Measurements from ENCODE around the gene SLC16A3. TPM values are rescaled to one million over a fixed set of nuclear protein-coding genes. Genes with fewer than 3 reads are reported as not detected.

SLC16A3 gene
- total RNA-seq, 4 donors from 2014 or later = 10.5 to 36.0 (median 21.4) TPM

DNA sequence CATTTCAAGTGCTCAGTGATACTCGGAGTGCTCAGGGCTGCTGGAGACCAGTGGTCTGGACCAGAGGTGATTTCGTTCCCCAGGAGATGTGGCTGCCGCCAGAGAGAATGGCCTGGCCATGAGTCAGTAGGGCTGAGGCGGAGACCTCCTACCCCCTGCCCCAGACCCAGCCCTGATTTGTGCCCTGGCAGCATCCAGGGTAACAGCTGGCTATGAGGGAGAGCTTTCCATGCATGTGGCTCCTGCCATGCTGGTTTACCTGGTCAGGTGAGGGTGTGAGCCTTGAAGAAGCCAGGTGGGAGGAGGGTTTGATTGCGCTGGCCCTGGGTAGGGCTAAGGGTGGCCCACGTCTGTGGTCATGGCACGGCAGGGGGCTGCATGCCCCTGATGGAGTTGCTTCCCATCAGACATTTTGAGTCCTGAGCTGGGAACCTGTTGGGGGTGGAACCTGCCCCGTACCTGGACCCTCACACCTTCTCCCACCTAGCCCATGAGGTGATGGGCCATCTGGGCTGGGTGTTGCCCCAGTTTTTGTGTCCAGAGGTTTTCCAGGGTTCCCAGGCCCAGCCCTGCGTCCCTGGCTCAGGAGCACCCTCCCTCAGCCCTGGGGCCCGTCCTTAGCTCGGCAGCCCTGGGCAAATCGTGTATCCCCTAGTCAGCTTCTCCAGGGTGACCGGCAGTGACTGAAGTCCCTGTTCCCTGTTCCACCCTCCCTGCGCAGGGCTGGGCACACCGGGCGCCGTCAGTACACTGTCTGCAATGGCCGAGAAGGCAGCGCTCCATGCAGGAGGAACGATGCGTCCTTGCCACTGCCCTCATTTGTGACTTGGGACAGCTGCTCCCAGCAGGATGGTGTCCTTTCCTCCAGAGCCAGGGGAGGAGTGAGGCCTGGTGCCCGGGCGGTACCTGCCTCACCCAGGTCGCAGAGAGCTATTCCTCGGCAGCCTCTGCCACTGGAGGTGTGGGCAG is 53.7 kb downstream of the SLC16A3 start:
- WGBS, 2 donors = 84 to 85% methylated on average over 19 to 23 of the region's 25 CpGs
- peaks cover 0 to 8% (median 0%) of the 10 kb centered on the region in 3 donors for H3K36me3 ChIP-seq
- H3K9me3 ChIP-seq = no peaks in the 10 kb centered on the region
- no peak for DNase-seq (ENCODE audit: low spot score in 2 of 2)
- H3K4me1 ChIP-seq = peaks cover 0 to 47% (median 10%) of the 10 kb centered on the region in 4 donors
- no peak for TF ChIP-seq POLR2A (IDR thresholded peaks at IDR 0.05)
- no peaks in the 10 kb centered on the region for H3K27me3 ChIP-seq
- peak overlapping the region in 1 of 4 donors; percentile 87 for H3K27ac ChIP-seq
- no peak overlapping the region for H3K4me3 ChIP-seq

DNA sequence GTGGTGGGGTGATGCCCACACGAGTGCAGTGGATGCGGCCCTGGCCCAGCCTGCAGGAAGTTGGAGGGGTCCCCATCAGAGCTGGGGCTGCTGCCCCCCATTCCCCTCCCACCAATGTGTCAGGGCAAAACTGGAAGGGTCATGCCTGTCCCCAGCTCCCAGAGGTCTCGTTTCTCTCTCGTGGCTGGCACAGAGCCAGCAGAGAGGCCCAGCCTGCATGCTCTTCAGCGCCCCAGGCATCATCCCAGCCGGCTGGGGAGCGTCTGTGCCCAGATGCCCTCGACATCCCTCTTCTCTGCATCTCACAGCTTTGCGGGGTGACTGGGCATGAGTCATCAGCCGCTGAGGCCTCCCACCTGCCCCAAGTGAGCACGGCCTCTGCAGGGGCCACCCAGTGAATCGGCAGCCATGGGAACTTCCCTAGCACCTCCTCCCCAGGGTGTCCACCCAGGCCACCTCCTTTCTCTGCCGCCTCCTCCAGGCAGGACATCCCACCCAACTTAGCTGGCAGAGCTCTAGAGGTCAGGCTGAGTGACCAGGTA is 54.4 kb downstream of the SLC16A3 start:
- H3K36me3 ChIP-seq = peaks cover 0 to under 1% (median 0%) of the 10 kb centered on the region in 3 donors
- no peak for DNase-seq (ENCODE audit: low spot score in 2 of 2)
- no peaks in the 10 kb centered on the region for H3K27me3 ChIP-seq
- peaks cover 0 to 47% (median 10%) of the 10 kb centered on the region in 4 donors for H3K4me1 ChIP-seq
- TF ChIP-seq, protein P1, sequence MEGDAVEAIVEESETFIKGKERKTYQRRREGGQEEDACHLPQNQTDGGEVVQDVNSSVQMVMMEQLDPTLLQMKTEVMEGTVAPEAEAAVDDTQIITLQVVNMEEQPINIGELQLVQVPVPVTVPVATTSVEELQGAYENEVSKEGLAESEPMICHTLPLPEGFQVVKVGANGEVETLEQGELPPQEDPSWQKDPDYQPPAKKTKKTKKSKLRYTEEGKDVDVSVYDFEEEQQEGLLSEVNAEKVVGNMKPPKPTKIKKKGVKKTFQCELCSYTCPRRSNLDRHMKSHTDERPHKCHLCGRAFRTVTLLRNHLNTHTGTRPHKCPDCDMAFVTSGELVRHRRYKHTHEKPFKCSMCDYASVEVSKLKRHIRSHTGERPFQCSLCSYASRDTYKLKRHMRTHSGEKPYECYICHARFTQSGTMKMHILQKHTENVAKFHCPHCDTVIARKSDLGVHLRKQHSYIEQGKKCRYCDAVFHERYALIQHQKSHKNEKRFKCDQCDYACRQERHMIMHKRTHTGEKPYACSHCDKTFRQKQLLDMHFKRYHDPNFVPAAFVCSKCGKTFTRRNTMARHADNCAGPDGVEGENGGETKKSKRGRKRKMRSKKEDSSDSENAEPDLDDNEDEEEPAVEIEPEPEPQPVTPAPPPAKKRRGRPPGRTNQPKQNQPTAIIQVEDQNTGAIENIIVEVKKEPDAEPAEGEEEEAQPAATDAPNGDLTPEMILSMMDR (IDR thresholded peaks at IDR 0.05) = no peak
- TF ChIP-seq POLR2A (IDR thresholded peaks at IDR 0.05) (no peak), EP300 (IDR thresholded peaks at IDR 0.05) (no peak)
- no peaks in the 10 kb centered on the region for H3K9me3 ChIP-seq
- H3K4me3 ChIP-seq = no peak overlapping the region
- peak overlapping the region in 1 of 4 donors; percentile 87 for H3K27ac ChIP-seq
- WGBS, 2 donors = 24 to 39% methylated on average over 13 of the region's 13 CpGs

DNA sequence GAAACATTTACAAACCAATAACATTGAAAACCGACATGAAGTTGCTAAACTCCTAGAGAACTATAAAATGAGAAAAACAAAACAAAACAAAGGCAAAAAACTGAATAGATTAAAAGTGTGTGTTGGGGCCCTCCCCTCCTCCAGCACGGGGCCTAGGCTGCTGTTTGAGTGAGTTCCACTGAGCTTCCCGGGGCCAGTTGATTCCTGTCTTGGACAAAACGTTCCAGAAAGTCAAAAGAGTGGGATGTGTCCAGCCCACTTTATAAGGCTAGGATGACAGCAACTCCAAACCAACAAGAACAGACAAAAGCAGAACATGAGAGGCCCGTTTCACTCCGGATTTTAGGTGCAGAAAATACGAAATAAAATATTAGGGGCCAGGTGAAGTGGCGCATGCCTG is 56.3 kb downstream of the SLC16A3 start:
- WGBS, 2 donors = 31 to 37% methylated on average over 8 of the region's 8 CpGs

DNA sequence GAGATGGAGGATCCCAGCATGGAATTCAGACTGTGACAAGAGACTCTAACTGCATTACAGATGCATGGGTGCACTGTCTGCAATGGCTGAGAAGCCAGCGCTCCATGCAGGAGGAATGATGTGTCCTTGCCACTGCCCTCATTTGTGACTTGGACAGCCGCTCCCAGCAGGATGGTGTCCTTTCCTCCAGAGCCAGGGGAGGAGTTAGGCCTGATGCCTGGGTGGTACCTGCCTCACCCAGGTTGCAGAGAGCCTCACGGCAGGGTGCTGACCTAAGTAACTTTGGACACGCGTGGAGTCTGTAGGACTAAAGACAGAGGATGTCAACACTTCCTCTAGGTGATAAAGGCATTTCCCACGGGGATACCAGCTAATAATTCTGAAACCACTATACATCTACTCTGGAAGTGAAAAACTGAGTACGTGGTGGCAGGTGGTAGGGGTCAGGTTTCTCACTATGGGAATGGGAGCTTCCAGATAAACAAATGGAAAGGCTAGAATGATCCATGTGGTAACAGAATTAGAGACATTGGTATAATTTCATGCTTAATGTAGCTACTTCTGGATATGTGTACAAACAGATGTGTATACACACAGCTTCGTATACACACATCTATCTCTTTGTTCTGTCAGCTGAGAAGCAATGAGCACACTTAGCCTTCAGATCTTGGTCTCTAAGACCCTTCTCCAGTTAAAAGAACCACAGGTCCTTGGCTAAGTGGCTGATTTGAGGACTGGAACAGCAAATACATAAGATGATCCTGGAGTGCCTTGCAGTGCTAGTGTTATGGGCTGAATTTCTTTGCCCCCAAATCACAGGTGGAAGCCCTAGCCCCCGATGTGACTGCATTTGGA is 58.4 kb downstream of the SLC16A3 start:
- TF ChIP-seq, protein P1 (IDR thresholded peaks at IDR 0.05) = no peak
- no peak for TF ChIP-seq POLR2A (IDR thresholded peaks at IDR 0.05)
- TF ChIP-seq EP300 (IDR thresholded peaks at IDR 0.05) = no peak
- Histone ChIP-seq H3K27me3 (no peaks in the 10 kb centered on the region), H3K4me1 (peaks cover 0 to 43% (median 16%) of the 10 kb centered on the region in 4 donors), H3K4me3 (no peak overlapping the region), H3K36me3 (no peaks in the 10 kb centered on the region), H3K9me3 (no peaks in the 10 kb centered on the region), H3K27ac (peak overlapping the region in 1 of 4 donors; percentile 29)
- no peak for DNase-seq (ENCODE audit: low spot score in 2 of 2)
- 86 to 92% methylated on average over 9 of the region's 9 CpGs for WGBS, 2 donors

More for the DNA sequence above, 56.3 kb downstream of the SLC16A3 start:
- H3K27ac ChIP-seq = peak overlapping the region; percentile 69 to 87 (median 70)
- H3K9me3 ChIP-seq = no peaks in the 10 kb centered on the region
- no peaks in the 10 kb centered on the region for H3K36me3 ChIP-seq
- peak; percentile 36 to 76 for TF ChIP-seq EP300 (IDR thresholded peaks at IDR 0.05)
- TF ChIP-seq, protein P1 (IDR thresholded peaks at IDR 0.05) = no peak
- H3K27me3 ChIP-seq = no peaks in the 10 kb centered on the region
- no peak overlapping the region for H3K4me3 ChIP-seq
- H3K4me1 ChIP-seq = peaks cover 0 to 47% (median 10%) of the 10 kb centered on the region in 4 donors
- DNase-seq (ENCODE audit: low spot score in 2 of 2) = no peak
